BLaER1 treated with 17β-estradiol and CSF1 and Interleukin-3, amounts not matched to agents 10 nM and 100 nM (cell line): ENCODE results near the gene CDK16.

Source experiments
- H3K27ac ChIP-seq, 11 experiments: shearing (Covaris generic); formaldehyde crosslinking; 2 replicates each; pipeline ENCODE4 v1.8.1; 2022
- H3K27me3 ChIP-seq, 11 experiments: shearing (Covaris generic); formaldehyde crosslinking; 2 replicates each; pipeline ENCODE4 v1.8.1; 2022
- H3K36me3 ChIP-seq, 11 experiments: shearing (Covaris generic); formaldehyde crosslinking; 2 replicates each; pipeline ENCODE4 v1.8.1; 2022
- H3K4me1 ChIP-seq, 10 experiments: shearing (Covaris generic); formaldehyde crosslinking; 2 replicates each; pipeline ENCODE4 v1.8.1; 2022
- H3K4me2 ChIP-seq, 11 experiments: shearing (Covaris generic); formaldehyde crosslinking; 2 replicates each; pipeline ENCODE4 v1.8.1; 2022
- H3K4me3 ChIP-seq, 10 experiments: shearing (Covaris generic); formaldehyde crosslinking; 2 replicates each; pipeline ENCODE4 v1.8.1; 2022
- H3K9ac ChIP-seq, 11 experiments: shearing (Covaris generic); formaldehyde crosslinking; 2 replicates each; pipeline ENCODE4 v1.8.1; 2022
- H3K9me3 ChIP-seq, 11 experiments: shearing (Covaris generic); formaldehyde crosslinking; replicated peaks in 1 of 11; 2 replicates each; pipeline ENCODE4 v1.8.1; 2022
- H4K20me1 ChIP-seq, 11 experiments: shearing (Covaris generic); formaldehyde crosslinking; 2 replicates each; pipeline ENCODE4 v1.8.1; 2022
- Cebpa-rat ChIP-seq, 11 experiments: shearing (Covaris generic); IDR thresholded peaks; 2 replicates each; pipeline ENCODE4 v1.8.1; 2022

The CDK16 gene

DNA sequence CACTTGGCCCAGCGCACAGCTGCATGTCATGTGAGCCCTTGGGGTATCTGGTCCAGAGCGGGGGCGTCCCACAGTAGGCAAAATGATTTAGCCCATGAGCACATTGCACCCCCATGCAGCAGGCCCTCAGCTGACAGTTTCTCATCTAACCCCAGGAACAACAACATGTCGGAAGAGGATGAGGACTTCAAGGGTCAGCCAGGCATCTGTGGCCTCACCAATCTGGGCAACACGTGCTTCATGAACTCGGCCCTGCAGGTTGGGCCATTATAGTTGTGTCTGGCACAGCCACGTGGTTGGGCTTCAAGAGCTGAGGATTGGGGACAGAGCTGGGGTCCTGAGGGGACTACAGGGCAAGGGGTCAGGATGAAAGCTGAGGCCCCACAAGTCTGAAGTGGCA, 22.1 kb downstream of the CDK16 start:
- H3K27me3 ChIP-seq, result peaks cover 76 to 98% (median 95%) of the 10 kb centered on the region in 11 experiments
- H3K27ac ChIP-seq, result no peak overlapping the region
- H4K20me1 ChIP-seq, result peaks cover 0 to 44% (median 13%) of the 10 kb centered on the region in 11 experiments; a peak in 10 of 22 replicates
- peaks cover 28 to 66% (median 50%) of the 10 kb centered on the region in 11 experiments for H3K36me3 ChIP-seq
- peaks cover 0 to 10% (median 0%) of the 10 kb centered on the region in 11 experiments; a peak in 2 of 22 replicates for H3K9me3 ChIP-seq
- no peaks in the 10 kb centered on the region for H3K4me1 ChIP-seq
- H3K4me2 ChIP-seq, result no peak overlapping the region
- H3K4me3 ChIP-seq, result no peak overlapping the region
- no peak for TF ChIP-seq Cebpa-rat (IDR thresholded peaks at IDR 0.05)
- no peak overlapping the region for H3K9ac ChIP-seq

DNA sequence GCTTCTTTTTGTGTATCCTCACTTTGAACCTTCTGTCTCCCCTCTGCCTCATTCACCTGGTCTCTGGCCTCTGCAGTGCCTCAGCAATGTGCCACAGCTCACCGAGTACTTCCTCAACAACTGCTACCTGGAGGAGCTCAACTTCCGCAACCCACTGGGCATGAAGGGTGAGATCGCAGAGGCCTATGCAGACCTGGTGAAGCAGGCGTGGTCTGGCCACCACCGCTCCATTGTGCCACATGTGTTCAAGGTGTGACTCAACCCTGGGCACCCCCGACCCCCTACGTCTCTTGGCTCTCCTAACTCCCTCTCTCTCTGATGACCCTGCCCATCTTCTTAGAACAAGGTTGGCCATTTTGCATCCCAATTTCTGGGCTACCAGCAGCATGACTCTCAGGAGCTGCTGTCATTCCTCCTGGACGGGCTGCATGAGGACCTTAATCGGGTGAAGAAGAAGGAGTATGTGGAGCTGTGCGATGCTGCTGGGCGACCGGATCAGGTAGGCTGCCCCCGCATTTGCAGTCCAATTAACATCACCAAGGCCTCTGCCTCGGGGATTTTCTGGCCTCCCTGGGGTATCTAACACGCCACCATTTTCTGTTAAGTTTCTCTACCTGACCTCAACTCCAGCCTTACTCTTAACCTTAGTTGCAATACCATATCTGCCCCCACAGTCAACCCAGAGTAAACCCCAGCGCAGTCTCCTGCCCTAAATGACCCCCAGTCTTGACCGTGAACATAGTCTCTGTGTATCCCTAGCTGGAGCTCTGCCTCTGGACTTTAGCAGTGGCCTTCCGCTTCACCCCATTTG, 22.9 kb downstream of the CDK16 start:
- Histone ChIP-seq H3K4me2 (no peak overlapping the region), H3K27ac (no peak overlapping the region), H3K9ac (no peak overlapping the region), H3K4me1 (no peaks in the 10 kb centered on the region), H3K9me3 (peaks cover 0 to 10% (median 0%) of the 10 kb centered on the region in 11 experiments; a peak in 2 of 22 replicates), H3K36me3 (peaks cover 28 to 74% (median 54%) of the 10 kb centered on the region in 11 experiments), H3K4me3 (no peak overlapping the region), H3K27me3 (peaks cover 76 to 98% (median 95%) of the 10 kb centered on the region in 11 experiments), H4K20me1 (peaks cover 0 to 40% (median 11%) of the 10 kb centered on the region in 11 experiments; a peak in 10 of 22 replicates)
- TF ChIP-seq Cebpa-rat (IDR thresholded peaks at IDR 0.05), result no peak

DNA sequence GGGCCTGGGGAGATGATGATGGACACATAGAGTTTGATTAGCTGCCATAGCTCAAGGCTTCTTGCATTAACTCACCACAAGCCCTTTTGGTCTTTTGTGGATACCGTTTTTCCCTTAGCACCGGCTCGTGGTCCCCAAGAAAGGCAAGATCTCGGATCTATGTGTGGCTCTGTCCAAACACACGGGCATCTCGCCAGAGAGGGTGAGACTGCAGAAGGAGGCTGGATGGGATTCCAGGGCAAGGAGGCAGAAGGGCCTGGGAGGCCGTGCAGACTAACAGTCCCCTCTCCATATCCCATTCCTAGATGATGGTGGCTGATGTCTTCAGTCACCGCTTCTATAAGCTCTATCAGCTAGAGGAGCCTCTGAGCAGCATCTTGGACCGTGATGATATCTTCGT, 23.8 kb downstream of the CDK16 start:
- TF ChIP-seq Cebpa-rat (IDR thresholded peaks at IDR 0.05), result no peak
- Histone ChIP-seq H3K4me1 (no peaks in the 10 kb centered on the region), H3K4me3 (no peak overlapping the region), H3K9me3 (peaks cover 0 to 10% (median 0%) of the 10 kb centered on the region in 11 experiments; a peak in 2 of 22 replicates), H4K20me1 (peaks cover 0 to 37% (median 10%) of the 10 kb centered on the region in 11 experiments; a peak in 12 of 22 replicates), H3K36me3 (peaks cover 28 to 79% (median 57%) of the 10 kb centered on the region in 11 experiments), H3K27me3 (peaks cover 70 to 98% (median 95%) of the 10 kb centered on the region in 11 experiments), H3K27ac (no peak overlapping the region), H3K4me2 (no peak overlapping the region), H3K9ac (no peak overlapping the region)

DNA sequence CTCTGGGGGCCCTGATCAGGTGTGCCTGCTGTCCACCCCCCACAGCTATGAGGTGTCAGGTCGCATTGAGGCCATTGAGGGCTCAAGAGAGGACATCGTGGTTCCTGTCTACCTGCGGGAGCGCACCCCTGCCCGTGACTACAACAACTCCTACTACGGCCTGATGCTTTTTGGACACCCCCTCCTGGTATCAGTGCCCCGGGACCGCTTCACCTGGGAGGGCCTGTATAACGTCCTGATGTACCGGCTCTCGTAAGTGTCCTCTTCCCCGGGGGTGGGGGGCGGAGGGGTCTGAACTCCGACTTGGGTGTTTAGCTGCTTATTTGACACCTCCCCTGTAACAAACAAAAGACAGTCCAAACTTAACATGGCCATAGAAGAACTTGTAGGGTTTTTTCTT, 24.9 kb downstream of the CDK16 start:
- peaks cover 28 to 85% (median 58%) of the 10 kb centered on the region in 11 experiments for H3K36me3 ChIP-seq
- H4K20me1 ChIP-seq, result peaks cover 0 to 47% (median 10%) of the 10 kb centered on the region in 11 experiments; a peak in 11 of 22 replicates
- H3K27me3 ChIP-seq, result peaks cover 73 to 98% (median 96%) of the 10 kb centered on the region in 11 experiments
- no peak overlapping the region for H3K4me2 ChIP-seq
- no peak overlapping the region for H3K9ac ChIP-seq
- peaks cover 0 to 10% (median 0%) of the 10 kb centered on the region in 11 experiments; a peak in 2 of 22 replicates for H3K9me3 ChIP-seq
- no peaks in the 10 kb centered on the region for H3K4me1 ChIP-seq
- TF ChIP-seq Cebpa-rat (IDR thresholded peaks at IDR 0.05), result no peak
- H3K4me3 ChIP-seq, result no peak overlapping the region
- no peak overlapping the region for H3K27ac ChIP-seq

DNA sequence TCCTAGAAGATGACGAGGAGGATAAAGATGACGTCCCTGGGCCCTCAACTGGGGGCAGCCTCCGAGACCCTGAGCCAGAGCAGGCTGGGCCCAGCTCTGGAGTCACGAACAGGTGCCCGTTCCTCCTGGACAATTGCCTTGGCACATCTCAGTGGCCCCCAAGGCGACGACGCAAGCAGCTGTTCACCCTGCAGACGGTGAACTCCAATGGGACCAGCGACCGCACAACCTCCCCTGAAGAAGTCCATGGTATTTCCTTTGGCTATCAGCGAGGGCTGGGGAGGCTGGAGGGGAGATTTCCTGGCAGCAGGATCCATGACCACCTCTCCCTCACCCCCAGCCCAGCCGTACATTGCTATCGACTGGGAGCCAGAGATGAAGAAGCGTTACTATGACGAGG, 26.2 kb downstream of the CDK16 start:
- Histone ChIP-seq H3K36me3 (peaks cover 26 to 84% (median 52%) of the 10 kb centered on the region in 11 experiments), H3K9me3 (peaks cover 0 to 10% (median 0%) of the 10 kb centered on the region in 11 experiments; a peak in 2 of 22 replicates), H4K20me1 (peaks cover 0 to 56% (median 4%) of the 10 kb centered on the region in 11 experiments; a peak in 10 of 22 replicates), H3K27ac (no peak overlapping the region), H3K27me3 (peaks cover 74 to 99% (median 95%) of the 10 kb centered on the region in 11 experiments), H3K4me1 (no peaks in the 10 kb centered on the region), H3K4me2 (no peak overlapping the region), H3K9ac (no peak overlapping the region), H3K4me3 (no peak overlapping the region)
- TF ChIP-seq Cebpa-rat (IDR thresholded peaks at IDR 0.05), result no peak

DNA sequence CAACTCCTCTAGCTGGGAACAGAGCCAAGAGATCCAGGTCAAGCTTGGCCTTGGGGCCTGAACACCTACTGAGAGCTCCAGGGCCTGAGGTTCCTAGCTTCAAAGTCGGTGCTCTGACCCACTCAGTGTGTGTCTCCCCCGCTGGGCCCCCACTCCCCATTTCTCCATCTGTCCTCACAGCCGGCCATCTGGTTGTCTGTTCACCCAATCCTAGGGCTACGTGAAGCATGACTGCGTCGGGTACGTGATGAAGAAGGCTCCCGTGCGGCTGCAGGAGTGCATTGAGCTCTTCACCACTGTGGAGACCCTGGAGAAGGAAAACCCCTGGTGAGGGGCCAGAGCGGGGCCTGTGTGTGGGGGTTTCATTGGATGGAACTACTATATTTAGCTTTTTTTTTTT, 26.7 kb downstream of the CDK16 start:
- Histone ChIP-seq H4K20me1 (peaks cover 0 to 55% (median 4%) of the 10 kb centered on the region in 11 experiments; a peak in 10 of 22 replicates), H3K4me2 (no peak overlapping the region), H3K27ac (no peak overlapping the region), H3K9me3 (peaks cover 0 to 10% (median 0%) of the 10 kb centered on the region in 11 experiments; a peak in 2 of 22 replicates), H3K9ac (no peak overlapping the region), H3K36me3 (peaks cover 21 to 79% (median 47%) of the 10 kb centered on the region in 11 experiments), H3K4me1 (no peaks in the 10 kb centered on the region), H3K27me3 (peaks cover 69 to 97% (median 93%) of the 10 kb centered on the region in 11 experiments), H3K4me3 (no peak overlapping the region)
- TF ChIP-seq Cebpa-rat (IDR thresholded peaks at IDR 0.05), result no peak

DNA sequence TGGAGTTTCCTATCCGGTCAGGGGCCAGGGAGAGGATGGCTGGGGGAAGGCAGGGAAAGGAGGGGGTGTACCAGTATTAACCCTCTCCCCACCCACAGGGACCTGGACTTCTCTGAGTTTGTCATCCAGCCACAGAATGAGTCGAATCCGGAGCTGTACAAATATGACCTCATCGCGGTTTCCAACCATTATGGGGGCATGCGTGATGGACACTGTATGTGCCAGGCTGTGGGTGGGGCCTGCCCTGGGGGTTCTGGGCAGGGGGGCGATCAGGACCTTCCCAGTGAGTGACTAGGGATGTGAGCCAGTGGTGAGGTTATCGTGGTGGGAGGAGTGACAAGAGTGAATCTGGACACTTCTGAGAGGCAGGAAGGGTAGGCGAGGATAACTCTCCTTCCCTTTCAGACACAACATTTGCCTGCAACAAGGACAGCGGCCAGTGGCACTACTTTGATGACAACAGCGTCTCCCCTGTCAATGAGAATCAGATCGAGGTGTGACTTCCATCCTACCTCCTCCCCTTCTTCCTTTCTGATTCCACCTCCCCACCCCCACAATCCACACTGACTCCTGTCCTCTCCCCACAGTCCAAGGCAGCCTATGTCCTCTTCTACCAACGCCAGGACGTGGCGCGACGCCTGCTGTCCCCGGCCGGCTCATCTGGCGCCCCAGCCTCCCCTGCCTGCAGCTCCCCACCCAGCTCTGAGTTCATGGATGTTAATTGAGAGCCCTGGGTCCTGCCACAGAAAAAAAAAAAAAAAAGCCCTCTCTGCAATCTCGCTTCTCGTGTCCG, 28.9 kb downstream of the CDK16 start:
- Histone ChIP-seq H3K36me3 (peaks cover 0 to 57% (median 30%) of the 10 kb centered on the region in 11 experiments; a peak in 20 of 22 replicates), H3K27me3 (peaks cover 47 to 84% (median 74%) of the 10 kb centered on the region in 11 experiments), H3K27ac (no peak overlapping the region), H3K4me2 (no peak overlapping the region), H3K9me3 (0 out of 22 replicates have a peak, but pooled peaks cover 0 to 1% (median 0%) of the 10 kb centered on the region in 11 experiments), H4K20me1 (peaks cover 0 to 49% (median 4%) of the 10 kb centered on the region in 11 experiments; a peak in 10 of 22 replicates), H3K9ac (no peak overlapping the region), H3K4me3 (no peak overlapping the region), H3K4me1 (no peaks in the 10 kb centered on the region)
- no peak for TF ChIP-seq Cebpa-rat (IDR thresholded peaks at IDR 0.05)

DNA sequence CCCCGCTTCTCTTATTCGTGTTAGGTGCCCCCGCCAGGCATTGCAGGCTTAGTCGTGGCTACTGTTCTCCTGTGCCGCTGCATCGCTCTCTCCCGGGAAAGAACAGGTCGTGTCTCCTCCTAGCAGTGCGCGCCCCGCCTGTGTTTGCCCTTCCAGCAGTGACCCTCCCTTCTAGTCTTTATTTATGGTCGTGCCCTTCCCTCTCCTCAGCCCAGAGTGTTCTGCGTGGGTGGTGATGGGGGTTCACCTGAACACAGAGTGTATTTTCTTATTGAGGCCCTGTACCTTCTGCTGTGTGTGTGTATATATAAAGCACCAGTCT, 29.5 kb downstream of the CDK16 start:
- Histone ChIP-seq H3K27ac (no peak overlapping the region), H3K9ac (no peak overlapping the region), H3K27me3 (peaks cover 44 to 85% (median 74%) of the 10 kb centered on the region in 11 experiments), H3K4me1 (no peaks in the 10 kb centered on the region), H4K20me1 (peaks cover 0 to 49% (median 4%) of the 10 kb centered on the region in 11 experiments; a peak in 10 of 22 replicates), H3K36me3 (peaks cover 0 to 53% (median 26%) of the 10 kb centered on the region in 11 experiments; a peak in 17 of 22 replicates), H3K4me2 (no peak overlapping the region), H3K4me3 (no peak overlapping the region), H3K9me3 (peaks cover 0 to 5% (median 0%) of the 10 kb centered on the region in 11 experiments; a peak in 2 of 22 replicates)
- no peak for TF ChIP-seq Cebpa-rat (IDR thresholded peaks at IDR 0.05)
